Measurements from ENCODE around the gene METTL21C. TPM values are rescaled to one million over a fixed set of nuclear protein-coding genes. Genes with fewer than 3 reads are reported as not detected.

Gene METTL21C
- polyA plus RNA-seq, 2 donors = not detected

- no peaks in the 10 kb centered on the region for H3K36me3 ChIP-seq (ENCODE audit: control insufficient read depth in 2 of 2, insufficient read depth in 2 of 2, low read length in 1 of 2)
- 61 to 70% methylated on average over 7 of the region's 7 CpGs for WGBS, 2 donors
- no peaks in the 10 kb centered on the region for H3K4me1 ChIP-seq (ENCODE audit: control insufficient read depth in 2 of 2, insufficient read depth in 2 of 2, low read length in 1 of 2)
- no peak overlapping the region for H3K4me3 ChIP-seq (ENCODE audit: low read depth in 1 of 2, low read length in 2 of 2)
- H3K27me3 ChIP-seq (ENCODE audit: control insufficient read depth in 1 of 2, insufficient read depth in 2 of 2, low read length in 2 of 2) = no peaks in the 10 kb centered on the region
- H3K9me3 ChIP-seq (ENCODE audit: control insufficient read depth in 2 of 2, insufficient read depth in 1 of 2, low read depth in 1 of 2, low read length in 1 of 2) = no peaks in the 10 kb centered on the region
- no peak overlapping the region for H3K27ac ChIP-seq (ENCODE audit: low read depth in 2 of 2, low read length in 1 of 2)
These were observed 7.3 kb downstream of the METTL21C start for GRCh38 chr13:102687520-102687919.

DNA sequence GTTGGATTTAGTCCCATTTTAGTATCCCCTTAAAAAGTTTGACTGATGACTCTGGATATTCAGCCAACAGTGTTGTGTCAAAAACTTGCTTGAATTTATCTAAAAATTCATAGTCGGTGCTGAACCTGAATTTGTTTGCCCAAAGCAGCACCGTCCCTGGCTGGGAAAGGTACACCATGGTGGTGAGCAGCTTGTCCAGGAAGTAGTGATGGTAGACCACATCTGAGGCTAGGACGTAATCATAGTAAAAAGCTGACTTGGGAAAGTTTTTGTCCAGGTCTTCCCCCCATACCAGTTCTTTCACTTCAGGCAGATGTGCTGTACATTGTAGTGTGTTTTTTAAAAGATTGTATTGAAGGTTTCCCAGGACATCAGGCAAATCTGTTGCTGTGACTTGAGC lies 8.8 kb downstream of the METTL21C start:
- Histone ChIP-seq H3K4me1 (ENCODE audit: control insufficient read depth in 2 of 2, insufficient read depth in 2 of 2, low read length in 1 of 2) (no peaks in the 10 kb centered on the region), H3K4me3 (ENCODE audit: low read depth in 1 of 2, low read length in 2 of 2) (no peak overlapping the region), H3K36me3 (ENCODE audit: control insufficient read depth in 2 of 2, insufficient read depth in 2 of 2, low read length in 1 of 2) (no peaks in the 10 kb centered on the region), H3K9me3 (ENCODE audit: control insufficient read depth in 2 of 2, insufficient read depth in 1 of 2, low read depth in 1 of 2, low read length in 1 of 2) (no peaks in the 10 kb centered on the region), H3K27ac (ENCODE audit: low read depth in 2 of 2, low read length in 1 of 2) (no peak overlapping the region), H3K27me3 (ENCODE audit: control insufficient read depth in 1 of 2, insufficient read depth in 2 of 2, low read length in 2 of 2) (no peaks in the 10 kb centered on the region)
- 63 to 67% methylated on average over 3 of the region's 3 CpGs for WGBS, 2 donors

DNA sequence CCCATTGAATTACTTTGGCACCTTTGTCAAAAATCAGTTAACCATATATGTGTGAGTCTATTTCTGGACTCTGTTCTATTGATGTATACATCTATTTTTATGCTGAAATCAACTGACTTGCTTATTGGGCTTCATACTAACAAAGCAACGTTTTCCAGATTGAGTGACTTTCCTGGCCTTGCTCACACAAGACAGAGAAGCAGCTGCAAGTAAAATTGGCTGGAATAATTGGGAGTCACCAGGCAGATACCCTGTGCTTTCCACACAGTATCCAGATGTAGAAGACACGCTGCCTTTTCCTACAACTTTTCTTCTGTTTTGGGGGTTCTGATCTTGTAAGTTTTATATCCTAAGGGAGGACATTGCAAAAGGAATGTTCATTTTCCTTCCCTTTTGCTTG lies 11.2 kb downstream of the METTL21C start:
- Histone ChIP-seq H3K9me3 (ENCODE audit: control insufficient read depth in 2 of 2, insufficient read depth in 1 of 2, low read depth in 1 of 2, low read length in 1 of 2) (no peaks in the 10 kb centered on the region), H3K4me3 (ENCODE audit: low read depth in 1 of 2, low read length in 2 of 2) (no peak overlapping the region), H3K4me1 (ENCODE audit: control insufficient read depth in 2 of 2, insufficient read depth in 2 of 2, low read length in 1 of 2) (no peaks in the 10 kb centered on the region), H3K36me3 (ENCODE audit: control insufficient read depth in 2 of 2, insufficient read depth in 2 of 2, low read length in 1 of 2) (peaks cover 0 to 2% of the 10 kb centered on the region in 2 donors), H3K27ac (ENCODE audit: low read depth in 2 of 2, low read length in 1 of 2) (no peak overlapping the region), H3K27me3 (ENCODE audit: control insufficient read depth in 1 of 2, insufficient read depth in 2 of 2, low read length in 2 of 2) (no peaks in the 10 kb centered on the region)
- 67% methylated on average over 2 of the region's 2 CpGs for WGBS, 2 donors

DNA sequence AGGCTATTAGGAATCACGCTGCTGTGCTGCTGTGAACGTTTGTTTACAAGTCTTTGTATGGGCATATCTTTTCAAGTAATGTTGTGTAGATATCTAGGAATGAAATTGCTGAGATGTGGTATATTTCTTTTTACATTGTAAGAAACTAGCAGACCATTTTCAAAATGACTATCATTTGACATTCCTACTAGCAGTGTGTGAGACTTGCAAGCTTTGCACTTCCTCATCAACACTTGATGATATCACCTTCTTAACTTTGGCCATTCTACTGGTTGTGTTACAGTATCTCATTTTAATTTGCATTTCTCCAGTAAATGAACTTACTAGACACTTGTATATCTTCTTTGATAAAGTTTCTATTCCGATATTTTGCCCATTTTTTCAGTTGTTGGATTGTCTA lies 12.1 kb downstream of the METTL21C start:
- Histone ChIP-seq H3K36me3 (ENCODE audit: control insufficient read depth in 2 of 2, insufficient read depth in 2 of 2, low read length in 1 of 2) (peaks cover 0 to 2% of the 10 kb centered on the region in 2 donors), H3K4me3 (ENCODE audit: low read depth in 1 of 2, low read length in 2 of 2) (no peak overlapping the region), H3K27me3 (ENCODE audit: control insufficient read depth in 1 of 2, insufficient read depth in 2 of 2, low read length in 2 of 2) (no peaks in the 10 kb centered on the region), H3K4me1 (ENCODE audit: control insufficient read depth in 2 of 2, insufficient read depth in 2 of 2, low read length in 1 of 2) (no peaks in the 10 kb centered on the region), H3K9me3 (ENCODE audit: control insufficient read depth in 2 of 2, insufficient read depth in 1 of 2, low read depth in 1 of 2, low read length in 1 of 2) (no peaks in the 10 kb centered on the region), H3K27ac (ENCODE audit: low read depth in 2 of 2, low read length in 1 of 2) (no peak overlapping the region)
- WGBS, 2 donors = 59 to 70% methylated on average over 3 of the region's 3 CpGs

- WGBS, 2 donors = 66 to 71% methylated on average over 4 of the region's 4 CpGs
- H3K27me3 ChIP-seq (ENCODE audit: control insufficient read depth in 1 of 2, insufficient read depth in 2 of 2, low read length in 2 of 2) = no peaks in the 10 kb centered on the region
- H3K9me3 ChIP-seq (ENCODE audit: control insufficient read depth in 2 of 2, insufficient read depth in 1 of 2, low read depth in 1 of 2, low read length in 1 of 2) = no peaks in the 10 kb centered on the region
- H3K4me1 ChIP-seq (ENCODE audit: control insufficient read depth in 2 of 2, insufficient read depth in 2 of 2, low read length in 1 of 2) = no peaks in the 10 kb centered on the region
- H3K36me3 ChIP-seq (ENCODE audit: control insufficient read depth in 2 of 2, insufficient read depth in 2 of 2, low read length in 1 of 2) = peaks cover 0 to 2% of the 10 kb centered on the region in 2 donors
- no peak overlapping the region for H3K27ac ChIP-seq (ENCODE audit: low read depth in 2 of 2, low read length in 1 of 2)
- no peak overlapping the region for H3K4me3 ChIP-seq (ENCODE audit: low read depth in 1 of 2, low read length in 2 of 2)
These were observed 12.6 kb downstream of the METTL21C start for GRCh38 chr13:102682211-102682610.

DNA sequence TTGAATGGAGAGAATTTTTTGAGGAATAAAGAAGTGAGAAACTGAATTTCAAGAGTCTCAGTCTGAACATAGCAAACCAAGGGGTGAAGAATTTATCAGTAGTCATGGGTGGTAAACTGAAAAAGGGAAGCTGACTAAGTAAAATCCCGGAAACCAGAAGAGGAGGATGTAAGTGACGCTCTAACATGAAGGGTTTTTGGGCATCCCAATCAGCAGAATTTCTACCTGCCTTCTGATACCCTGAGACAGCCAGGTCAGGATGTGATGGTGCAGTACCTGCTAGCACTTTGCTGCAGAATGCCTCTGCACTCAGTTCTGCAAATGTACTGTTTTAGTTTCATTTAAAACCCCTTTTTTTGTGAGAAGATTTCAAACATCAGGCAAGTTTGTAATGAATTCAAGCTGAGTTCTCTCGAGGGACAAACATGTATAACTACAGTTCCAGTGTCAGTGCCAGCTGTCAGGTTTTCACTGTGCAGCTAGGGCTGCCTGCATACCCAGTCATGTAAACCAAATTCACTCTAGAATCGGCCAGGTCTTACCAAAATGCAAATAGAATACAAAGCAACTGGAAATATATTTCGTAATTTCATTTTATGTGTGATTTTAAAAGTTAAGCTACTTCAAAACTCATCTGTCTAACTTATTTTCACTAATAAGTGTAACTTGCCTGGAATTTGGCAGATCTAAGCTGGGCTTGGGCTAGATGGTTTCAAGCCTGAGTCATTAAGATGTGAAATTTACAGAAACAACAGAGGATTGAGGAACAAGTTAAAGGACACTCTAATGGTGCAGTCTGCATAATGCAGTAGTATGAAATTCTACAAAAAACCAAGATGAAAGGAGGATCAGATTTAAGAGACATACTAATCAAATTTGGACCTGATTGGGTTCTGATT lies 13.8 kb downstream of the METTL21C start:
- Histone ChIP-seq H3K4me3 (ENCODE audit: low read depth in 1 of 2, low read length in 2 of 2) (no peak overlapping the region), H3K4me1 (ENCODE audit: control insufficient read depth in 2 of 2, insufficient read depth in 2 of 2, low read length in 1 of 2) (no peaks in the 10 kb centered on the region), H3K36me3 (ENCODE audit: control insufficient read depth in 2 of 2, insufficient read depth in 2 of 2, low read length in 1 of 2) (peaks cover 0 to 2% of the 10 kb centered on the region in 2 donors), H3K27ac (ENCODE audit: low read depth in 2 of 2, low read length in 1 of 2) (no peak overlapping the region), H3K27me3 (ENCODE audit: control insufficient read depth in 1 of 2, insufficient read depth in 2 of 2, low read length in 2 of 2) (no peaks in the 10 kb centered on the region), H3K9me3 (ENCODE audit: control insufficient read depth in 2 of 2, insufficient read depth in 1 of 2, low read depth in 1 of 2, low read length in 1 of 2) (no peaks in the 10 kb centered on the region)
- 68 to 75% methylated on average over 5 of the region's 5 CpGs for WGBS, 2 donors

DNA sequence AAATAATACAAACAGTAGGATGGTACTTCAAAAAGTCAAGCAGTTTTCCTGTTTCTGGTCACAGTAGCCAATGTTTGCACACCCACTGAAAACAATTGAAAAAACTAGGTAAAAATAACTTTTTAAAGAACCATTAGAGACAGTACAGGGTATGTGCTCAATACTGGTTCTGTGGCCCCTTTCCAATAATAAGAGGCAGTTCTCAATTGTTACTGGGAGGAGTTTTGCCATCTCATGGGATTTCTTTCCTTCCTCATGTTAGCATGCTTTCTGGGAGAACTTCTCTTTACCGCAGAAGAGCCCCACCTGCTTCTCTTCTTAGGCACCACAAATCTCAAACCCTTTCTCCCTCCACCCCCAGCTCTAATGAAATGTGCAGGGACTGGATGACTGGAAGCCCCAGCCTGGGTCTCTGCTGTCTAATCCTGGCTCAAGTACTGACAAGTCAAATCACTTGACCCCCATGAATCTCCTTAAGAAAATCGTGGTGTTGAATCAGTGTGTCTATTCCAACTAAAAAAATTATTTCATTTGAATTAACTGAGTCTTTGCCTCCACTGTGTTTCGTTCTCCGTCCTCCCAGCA lies 14.6 kb downstream of the METTL21C start:
- Histone ChIP-seq H3K9me3 (ENCODE audit: control insufficient read depth in 2 of 2, insufficient read depth in 1 of 2, low read depth in 1 of 2, low read length in 1 of 2) (no peaks in the 10 kb centered on the region), H3K36me3 (ENCODE audit: control insufficient read depth in 2 of 2, insufficient read depth in 2 of 2, low read length in 1 of 2) (peaks cover 0 to 2% of the 10 kb centered on the region in 2 donors), H3K27me3 (ENCODE audit: control insufficient read depth in 1 of 2, insufficient read depth in 2 of 2, low read length in 2 of 2) (no peaks in the 10 kb centered on the region), H3K4me1 (ENCODE audit: control insufficient read depth in 2 of 2, insufficient read depth in 2 of 2, low read length in 1 of 2) (no peaks in the 10 kb centered on the region), H3K27ac (ENCODE audit: low read depth in 2 of 2, low read length in 1 of 2) (no peak overlapping the region), H3K4me3 (ENCODE audit: low read depth in 1 of 2, low read length in 2 of 2) (no peak overlapping the region)
- WGBS, 2 donors = 61 to 78% methylated on average over 4 of the region's 4 CpGs

GRCh38 chr13:102679449-102680132 lies 15.3 kb downstream of the METTL21C start:
- H3K36me3 ChIP-seq (ENCODE audit: control insufficient read depth in 2 of 2, insufficient read depth in 2 of 2, low read length in 1 of 2) = peaks cover 0 to 2% of the 10 kb centered on the region in 2 donors
- no peaks in the 10 kb centered on the region for H3K4me1 ChIP-seq (ENCODE audit: control insufficient read depth in 2 of 2, insufficient read depth in 2 of 2, low read length in 1 of 2)
- no peaks in the 10 kb centered on the region for H3K9me3 ChIP-seq (ENCODE audit: control insufficient read depth in 2 of 2, insufficient read depth in 1 of 2, low read depth in 1 of 2, low read length in 1 of 2)
- H3K4me3 ChIP-seq (ENCODE audit: low read depth in 1 of 2, low read length in 2 of 2) = no peak overlapping the region
- WGBS, 2 donors = 56 to 66% methylated on average over 3 of the region's 3 CpGs
- H3K27me3 ChIP-seq (ENCODE audit: control insufficient read depth in 1 of 2, insufficient read depth in 2 of 2, low read length in 2 of 2) = no peaks in the 10 kb centered on the region
- H3K27ac ChIP-seq (ENCODE audit: low read depth in 2 of 2, low read length in 1 of 2) = no peak overlapping the region

DNA sequence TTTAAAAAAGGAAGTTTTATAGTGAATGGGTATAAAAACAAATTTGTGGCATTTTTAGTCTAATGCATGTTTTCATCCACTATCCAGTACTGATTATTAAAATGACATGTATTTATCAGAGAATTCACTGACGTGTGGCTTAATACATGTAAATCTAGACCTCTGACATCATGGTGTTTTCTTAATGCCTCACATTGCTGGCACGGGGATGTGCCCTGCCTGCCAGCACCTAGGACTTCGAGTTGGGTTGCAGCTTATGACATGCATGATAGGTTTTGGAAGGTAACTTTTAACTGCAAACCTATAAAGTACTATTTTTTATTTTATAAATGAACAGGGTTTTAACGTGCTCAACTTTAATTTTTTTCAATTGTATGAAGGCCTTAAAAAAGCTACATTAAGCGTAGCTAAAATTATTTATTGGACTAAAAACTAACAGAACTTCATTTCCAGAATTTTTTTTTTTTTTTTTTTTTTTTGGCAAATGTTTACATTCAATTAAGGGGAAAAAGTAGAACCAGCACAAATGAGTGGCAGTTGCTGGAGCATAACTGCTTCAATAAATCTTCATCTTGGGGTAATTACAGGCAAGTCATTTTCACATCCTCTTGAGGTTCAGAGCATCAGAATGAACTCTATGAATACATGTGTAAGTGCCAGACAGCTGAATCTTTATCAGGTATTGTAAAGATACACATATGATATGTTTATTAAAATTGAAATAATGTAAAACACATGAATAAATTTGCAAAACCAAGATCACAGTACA lies 16.3 kb downstream of the METTL21C start:
- H3K4me3 ChIP-seq (ENCODE audit: low read depth in 1 of 2, low read length in 2 of 2) = no peak overlapping the region
- H3K27me3 ChIP-seq (ENCODE audit: control insufficient read depth in 1 of 2, insufficient read depth in 2 of 2, low read length in 2 of 2) = no peaks in the 10 kb centered on the region
- no peaks in the 10 kb centered on the region for H3K9me3 ChIP-seq (ENCODE audit: control insufficient read depth in 2 of 2, insufficient read depth in 1 of 2, low read depth in 1 of 2, low read length in 1 of 2)
- peaks cover 0 to 2% of the 10 kb centered on the region in 2 donors for H3K36me3 ChIP-seq (ENCODE audit: control insufficient read depth in 2 of 2, insufficient read depth in 2 of 2, low read length in 1 of 2)
- WGBS, 2 donors = 62 to 85% methylated on average over 5 of the region's 5 CpGs
- H3K27ac ChIP-seq (ENCODE audit: low read depth in 2 of 2, low read length in 1 of 2) = no peak overlapping the region
- no peaks in the 10 kb centered on the region for H3K4me1 ChIP-seq (ENCODE audit: control insufficient read depth in 2 of 2, insufficient read depth in 2 of 2, low read length in 1 of 2)
